ENCODE measurements around the gene SRF. TPM values are rescaled to one million over a fixed set of nuclear protein-coding genes. Genes with fewer than 3 reads are reported as not detected.

Gene SRF
- total RNA-seq, 1 experiment from 2014 or later, result 33.2 TPM

DNA sequence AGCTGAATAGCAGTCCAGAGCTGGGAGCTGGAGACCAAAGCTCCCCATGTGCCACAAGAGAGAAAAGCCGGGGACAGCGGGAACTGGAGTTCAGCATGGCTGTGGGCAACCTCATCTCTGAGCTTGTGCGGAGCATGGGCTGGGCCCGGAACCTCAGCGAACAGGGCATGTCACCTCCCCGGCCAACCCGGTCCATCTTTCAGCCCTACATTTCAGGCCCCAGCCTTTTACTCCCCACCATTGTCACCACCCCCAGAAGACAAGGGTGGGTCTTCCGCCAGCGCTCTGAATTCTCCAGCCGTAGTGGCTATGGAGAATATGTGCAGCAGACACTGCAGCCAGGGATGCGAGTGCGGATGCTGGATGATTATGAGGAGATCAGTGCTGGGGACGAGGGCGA lies 14.9 kb downstream of the SRF start:
- no TSS peak for BruUV-seq (replicated peaks)
- ChIA-PET CTCF (no interaction called here), POLR2A (ENCODE audit: low non-redundant PET) (no interaction called here)
- Histone ChIP-seq H3K36me3 (ENCODE audit: insufficient read depth, low read length, poor library complexity, severe bottlenecking) (peaks cover 20% of the 10 kb centered on the region), H3K27ac (ENCODE audit: low read depth, low read length, poor library complexity, severe bottlenecking) (no peak overlapping the region), H3K4me1 (ENCODE audit: insufficient read depth, low read length, poor library complexity, severe bottlenecking) (peaks cover 11% of the 10 kb centered on the region), H3K9me3 (ENCODE audit: low read depth, low read length, poor library complexity, severe bottlenecking) (no peaks in the 10 kb centered on the region), H3K4me3 (ENCODE audit: low read depth, low read length, poor library complexity, severe bottlenecking) (no peak overlapping the region), H3K27me3 (replicated peaks; ENCODE audit: insufficient read depth, low read depth, low read length, poor library complexity) (no peaks in the 10 kb centered on the region)
- TF ChIP-seq, protein P1, sequence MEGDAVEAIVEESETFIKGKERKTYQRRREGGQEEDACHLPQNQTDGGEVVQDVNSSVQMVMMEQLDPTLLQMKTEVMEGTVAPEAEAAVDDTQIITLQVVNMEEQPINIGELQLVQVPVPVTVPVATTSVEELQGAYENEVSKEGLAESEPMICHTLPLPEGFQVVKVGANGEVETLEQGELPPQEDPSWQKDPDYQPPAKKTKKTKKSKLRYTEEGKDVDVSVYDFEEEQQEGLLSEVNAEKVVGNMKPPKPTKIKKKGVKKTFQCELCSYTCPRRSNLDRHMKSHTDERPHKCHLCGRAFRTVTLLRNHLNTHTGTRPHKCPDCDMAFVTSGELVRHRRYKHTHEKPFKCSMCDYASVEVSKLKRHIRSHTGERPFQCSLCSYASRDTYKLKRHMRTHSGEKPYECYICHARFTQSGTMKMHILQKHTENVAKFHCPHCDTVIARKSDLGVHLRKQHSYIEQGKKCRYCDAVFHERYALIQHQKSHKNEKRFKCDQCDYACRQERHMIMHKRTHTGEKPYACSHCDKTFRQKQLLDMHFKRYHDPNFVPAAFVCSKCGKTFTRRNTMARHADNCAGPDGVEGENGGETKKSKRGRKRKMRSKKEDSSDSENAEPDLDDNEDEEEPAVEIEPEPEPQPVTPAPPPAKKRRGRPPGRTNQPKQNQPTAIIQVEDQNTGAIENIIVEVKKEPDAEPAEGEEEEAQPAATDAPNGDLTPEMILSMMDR (conservative IDR thresholded peaks at IDR 0.05; ENCODE audit: low read depth, low read length), result no peak
- TF ChIP-seq EZH2 (IDR thresholded peaks at IDR 0.05; ENCODE audit: borderline replicate concordance, low read depth, low read length, poor library complexity, severe bottlenecking), result no peak
- intact Hi-C loops (cut with micrococcal nuclease; ENCODE audit: unreplicated experiment), result no loop called here
- DNase-seq (ENCODE audit: low spot score), result no peak

DNA sequence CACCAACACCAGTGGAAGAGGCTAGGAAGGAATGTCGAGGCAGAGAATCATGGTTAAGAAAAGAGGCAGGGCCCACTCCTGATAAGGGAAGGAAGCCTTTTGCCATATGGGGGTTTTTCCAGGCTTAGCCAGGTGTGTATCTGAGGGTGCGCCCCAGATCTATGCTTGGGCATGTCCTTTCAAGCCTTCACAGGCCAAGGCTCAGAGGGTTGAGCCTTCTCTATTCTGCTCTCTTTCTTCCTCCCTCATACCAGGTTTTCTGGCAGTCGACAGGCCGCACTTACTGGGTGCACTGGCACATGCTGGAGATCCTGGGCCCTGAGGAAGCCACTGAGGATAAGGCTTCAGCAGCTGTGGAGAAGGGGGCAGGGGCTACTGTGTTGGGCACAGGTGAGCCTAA lies 15.6 kb downstream of the SRF start:
- H3K36me3 ChIP-seq (ENCODE audit: insufficient read depth, low read length, poor library complexity, severe bottlenecking), result peaks cover 20% of the 10 kb centered on the region
- H3K9me3 ChIP-seq (ENCODE audit: low read depth, low read length, poor library complexity, severe bottlenecking), result no peaks in the 10 kb centered on the region
- no peak for TF ChIP-seq EZH2 (IDR thresholded peaks at IDR 0.05; ENCODE audit: borderline replicate concordance, low read depth, low read length, poor library complexity, severe bottlenecking)
- TF ChIP-seq, protein P1 (conservative IDR thresholded peaks at IDR 0.05; ENCODE audit: low read depth, low read length), result no peak
- no peaks in the 10 kb centered on the region for H3K27me3 ChIP-seq (replicated peaks; ENCODE audit: insufficient read depth, low read depth, low read length, poor library complexity)
- ChIA-PET CTCF (no interaction called here), POLR2A (ENCODE audit: low non-redundant PET) (no interaction called here)
- H3K4me3 ChIP-seq (ENCODE audit: low read depth, low read length, poor library complexity, severe bottlenecking), result no peak overlapping the region
- intact Hi-C loops (cut with micrococcal nuclease; ENCODE audit: unreplicated experiment), result no loop called here
- BruUV-seq (replicated peaks), result no TSS peak
- no peak for DNase-seq (ENCODE audit: low spot score)
- peaks cover 5% of the 10 kb centered on the region for H3K4me1 ChIP-seq (ENCODE audit: insufficient read depth, low read length, poor library complexity, severe bottlenecking)
- no peak overlapping the region for H3K27ac ChIP-seq (ENCODE audit: low read depth, low read length, poor library complexity, severe bottlenecking)

DNA sequence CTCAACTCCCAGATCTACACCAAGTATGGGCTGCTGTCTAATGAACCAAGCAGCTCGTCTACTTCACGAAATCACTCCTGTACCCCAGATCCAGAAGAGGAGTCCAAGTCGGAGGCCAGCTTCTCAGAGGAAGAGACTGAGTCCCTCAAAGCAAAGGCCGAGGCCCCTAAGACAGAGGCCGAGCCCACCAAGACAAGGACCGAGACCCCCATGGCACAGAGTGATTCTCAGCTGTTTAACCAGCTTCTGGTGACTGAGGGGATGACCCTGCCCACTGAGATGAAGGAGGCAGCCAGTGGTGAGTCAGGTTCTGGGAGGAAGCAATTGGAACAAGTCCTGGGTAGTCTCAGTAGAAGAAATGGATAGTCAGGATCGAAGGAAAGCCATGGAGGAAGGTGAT lies 16.8 kb downstream of the SRF start:
- Histone ChIP-seq H3K4me1 (ENCODE audit: insufficient read depth, low read length, poor library complexity, severe bottlenecking) (peaks cover 3% of the 10 kb centered on the region), H3K36me3 (ENCODE audit: insufficient read depth, low read length, poor library complexity, severe bottlenecking) (peaks cover 20% of the 10 kb centered on the region), H3K4me3 (ENCODE audit: low read depth, low read length, poor library complexity, severe bottlenecking) (no peak overlapping the region), H3K9me3 (ENCODE audit: low read depth, low read length, poor library complexity, severe bottlenecking) (no peaks in the 10 kb centered on the region), H3K27ac (ENCODE audit: low read depth, low read length, poor library complexity, severe bottlenecking) (no peak overlapping the region), H3K27me3 (replicated peaks; ENCODE audit: insufficient read depth, low read depth, low read length, poor library complexity) (no peaks in the 10 kb centered on the region)
- ChIA-PET CTCF (interaction anchor here (0.6 kb wide), 1 partner anchor 294 kb away, joined by 4 read pairs; no protein-coding TSS in a partner anchor), POLR2A (ENCODE audit: low non-redundant PET) (no interaction called here)
- intact Hi-C loops (cut with micrococcal nuclease; ENCODE audit: unreplicated experiment), result no loop called here
- DNase-seq (ENCODE audit: low spot score), result no peak
- TF ChIP-seq, protein P1 (conservative IDR thresholded peaks at IDR 0.05; ENCODE audit: low read depth, low read length), result no peak
- TF ChIP-seq EZH2 (IDR thresholded peaks at IDR 0.05; ENCODE audit: borderline replicate concordance, low read depth, low read length, poor library complexity, severe bottlenecking), result no peak
- no TSS peak for BruUV-seq (replicated peaks)

Data from A673 (cell line).